ENCODE measurements around the gene NCAPG2.
A peak's percentile ranks its signal among the peaks of the same experiment; 100 is the strongest.

NCAPG2 gene

GRCh38 chr7:158655507-158655906, 49.1 kb downstream of the NCAPG2 start:
- no peak for DNase-seq (ENCODE audit: low read depth in 2 of 2)
- TF ChIP-seq, protein P1, sequence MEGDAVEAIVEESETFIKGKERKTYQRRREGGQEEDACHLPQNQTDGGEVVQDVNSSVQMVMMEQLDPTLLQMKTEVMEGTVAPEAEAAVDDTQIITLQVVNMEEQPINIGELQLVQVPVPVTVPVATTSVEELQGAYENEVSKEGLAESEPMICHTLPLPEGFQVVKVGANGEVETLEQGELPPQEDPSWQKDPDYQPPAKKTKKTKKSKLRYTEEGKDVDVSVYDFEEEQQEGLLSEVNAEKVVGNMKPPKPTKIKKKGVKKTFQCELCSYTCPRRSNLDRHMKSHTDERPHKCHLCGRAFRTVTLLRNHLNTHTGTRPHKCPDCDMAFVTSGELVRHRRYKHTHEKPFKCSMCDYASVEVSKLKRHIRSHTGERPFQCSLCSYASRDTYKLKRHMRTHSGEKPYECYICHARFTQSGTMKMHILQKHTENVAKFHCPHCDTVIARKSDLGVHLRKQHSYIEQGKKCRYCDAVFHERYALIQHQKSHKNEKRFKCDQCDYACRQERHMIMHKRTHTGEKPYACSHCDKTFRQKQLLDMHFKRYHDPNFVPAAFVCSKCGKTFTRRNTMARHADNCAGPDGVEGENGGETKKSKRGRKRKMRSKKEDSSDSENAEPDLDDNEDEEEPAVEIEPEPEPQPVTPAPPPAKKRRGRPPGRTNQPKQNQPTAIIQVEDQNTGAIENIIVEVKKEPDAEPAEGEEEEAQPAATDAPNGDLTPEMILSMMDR (IDR thresholded peaks at IDR 0.05; ENCODE audit: low read depth, low read length): no peak
- no peak overlapping the region for H3K4me3 ChIP-seq (replicated peaks in 1 of 2; ENCODE audit: low read depth in 2 of 2, low read length in 2 of 2)

DNA sequence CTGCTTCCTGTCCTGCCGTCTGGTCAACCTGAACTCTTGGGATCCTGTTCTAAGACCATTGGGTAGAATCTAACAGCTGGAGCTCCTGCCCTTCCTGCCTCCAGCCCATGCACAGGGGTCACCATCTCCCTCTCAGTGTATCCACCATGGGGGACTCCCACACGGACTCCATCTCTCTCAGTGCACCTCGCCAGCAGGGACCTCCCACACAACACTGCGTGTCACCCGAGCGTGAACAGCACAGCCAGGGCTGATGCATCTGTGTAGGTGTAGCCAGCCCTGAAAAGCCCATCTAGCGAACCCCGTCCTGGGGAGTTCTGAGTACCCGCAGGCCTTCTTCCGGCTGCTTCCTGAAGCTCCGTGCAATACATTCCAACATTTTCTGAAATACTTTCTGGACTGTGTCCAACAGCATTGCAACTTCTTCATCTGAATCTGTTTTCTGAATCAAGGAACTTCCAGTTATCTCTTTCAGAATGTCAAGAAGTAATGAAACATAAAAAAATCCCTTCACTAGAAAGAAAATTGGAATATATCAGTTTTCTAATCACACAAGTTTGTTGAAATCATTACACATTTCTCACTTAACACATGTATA, 52.5 kb downstream of the NCAPG2 start:
- H3K4me3 ChIP-seq (replicated peaks in 1 of 2; ENCODE audit: low read depth in 2 of 2, low read length in 2 of 2): no peak overlapping the region
- peak; percentile 19 to 64 for DNase-seq (ENCODE audit: low read depth in 2 of 2)
- TF ChIP-seq, protein P1 (IDR thresholded peaks at IDR 0.05; ENCODE audit: low read depth, low read length): no peak

GRCh38 chr7:158650821-158651225, 53.8 kb downstream of the NCAPG2 start:
- H3K4me3 ChIP-seq (replicated peaks in 1 of 2; ENCODE audit: low read depth in 2 of 2, low read length in 2 of 2): no peak overlapping the region
- TF ChIP-seq, protein P1 (IDR thresholded peaks at IDR 0.05; ENCODE audit: low read depth, low read length): no peak
- DNase-seq (ENCODE audit: low read depth in 2 of 2): peak; percentile 84 to 91

GRCh38 chr7:158649279-158649678, 55.3 kb downstream of the NCAPG2 start:
- no peak overlapping the region for H3K4me3 ChIP-seq (replicated peaks in 1 of 2; ENCODE audit: low read depth in 2 of 2, low read length in 2 of 2)
- TF ChIP-seq, protein P1 (IDR thresholded peaks at IDR 0.05; ENCODE audit: low read depth, low read length): no peak
- DNase-seq (ENCODE audit: low read depth in 2 of 2): peak; percentile 88 to 96

DNA sequence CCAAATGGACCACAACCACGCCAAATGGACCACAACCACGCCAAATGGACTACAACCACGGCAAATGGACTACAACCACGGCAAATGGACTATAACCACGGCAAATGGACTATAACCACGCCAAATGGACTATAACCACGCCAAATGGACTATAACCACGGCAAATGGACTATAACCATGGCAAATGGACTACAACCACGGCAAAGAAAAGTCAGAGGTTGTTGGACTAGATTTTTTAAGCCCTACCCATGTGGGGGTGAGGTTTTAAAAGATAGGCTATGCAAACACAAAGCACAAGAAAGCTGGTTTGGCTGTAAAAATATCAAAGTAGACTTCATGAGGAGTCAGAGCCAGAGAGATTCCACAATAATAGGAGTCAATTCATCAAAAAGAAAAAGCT, 55.8 kb downstream of the NCAPG2 start:
- peak in 1 of 2 donors; percentile 15 for DNase-seq (ENCODE audit: low read depth in 2 of 2)
- H3K4me3 ChIP-seq (replicated peaks in 1 of 2; ENCODE audit: low read depth in 2 of 2, low read length in 2 of 2): no peak overlapping the region
- TF ChIP-seq, protein P1 (IDR thresholded peaks at IDR 0.05; ENCODE audit: low read depth, low read length): no peak

DNA sequence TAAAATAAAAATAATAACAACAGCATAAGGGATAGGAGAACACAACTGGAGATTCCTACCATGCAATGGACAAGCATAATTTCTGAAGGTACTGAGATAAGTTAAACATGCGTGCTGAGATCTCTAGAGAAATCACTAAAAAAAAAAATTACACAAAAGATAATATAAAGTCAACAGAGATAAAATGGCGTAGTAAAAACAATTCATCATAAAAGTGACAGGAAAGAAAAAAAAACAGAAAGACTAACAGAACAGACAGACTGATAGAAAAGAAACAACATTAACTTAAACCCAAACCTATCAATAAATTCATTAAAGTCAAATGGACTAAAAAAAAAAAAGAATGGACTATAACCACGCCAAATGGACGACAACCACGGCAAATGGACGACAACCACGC, 56.4 kb downstream of the NCAPG2 start:
- no peak overlapping the region for H3K4me3 ChIP-seq (replicated peaks in 1 of 2; ENCODE audit: low read depth in 2 of 2, low read length in 2 of 2)
- TF ChIP-seq, protein P1 (IDR thresholded peaks at IDR 0.05; ENCODE audit: low read depth, low read length): no peak
- no peak for DNase-seq (ENCODE audit: low read depth in 2 of 2)

DNA sequence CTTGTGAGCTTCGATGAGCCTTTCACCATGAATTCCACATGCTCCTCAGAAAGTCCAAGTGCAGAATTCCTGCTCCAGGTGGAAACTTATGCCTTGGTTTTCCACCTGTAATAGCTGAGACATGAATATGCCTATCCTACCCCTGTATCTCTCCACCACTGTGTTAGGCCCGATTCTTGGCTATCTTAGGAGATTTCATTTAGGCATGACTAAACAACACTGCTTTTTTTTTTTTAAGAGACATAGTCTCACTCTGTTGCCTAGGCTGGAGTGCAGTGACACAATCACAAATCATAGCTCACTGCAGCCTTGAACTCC, 57.2 kb downstream of the NCAPG2 start:
- no peak overlapping the region for H3K4me3 ChIP-seq (replicated peaks in 1 of 2; ENCODE audit: low read depth in 2 of 2, low read length in 2 of 2)
- DNase-seq (ENCODE audit: low read depth in 2 of 2): no peak
- TF ChIP-seq, protein P1 (IDR thresholded peaks at IDR 0.05; ENCODE audit: low read depth, low read length): no peak

Data from cardiac fibroblast (primary cell).